Nephron progenitor cell (in vitro differentiated cells): Measurements from ENCODE around the gene TCAP.

Source experiments
- DNase-seq: peaks from one replicate; pipeline ENCODE4 v3.0.0; 2021
- H3K27ac Mint-ChIP-seq: 2 replicates; pipeline ENCODE4 v1.8.0; 2021; ENCODE audit warnings: mild to moderate bottlenecking, moderate library complexity, mixed read lengths
- H3K27me3 Mint-ChIP-seq: 2 replicates; pipeline ENCODE4 v1.8.0; 2021; ENCODE audit warnings: mild to moderate bottlenecking, low read depth, mixed read lengths; ENCODE audit not compliant: poor library complexity
- H3K36me3 Mint-ChIP-seq: 2 replicates; pipeline ENCODE4 v1.8.0; 2021; ENCODE audit warnings: low read depth, mixed read lengths
- H3K4me1 Mint-ChIP-seq: 2 replicates; pipeline ENCODE4 v1.8.0; 2021; ENCODE audit warnings: mixed read lengths
- H3K4me3 Mint-ChIP-seq: 2 replicates; pipeline ENCODE4 v1.8.0; 2021; ENCODE audit warnings: mild to moderate bottlenecking, moderate library complexity, mixed read lengths
- H3K9me3 Mint-ChIP-seq: 2 replicates; pipeline ENCODE4 v1.8.0; 2021; ENCODE audit warnings: mild to moderate bottlenecking, moderate library complexity, mixed read lengths
- CTCF ChIP-seq: fragments of 200-600 bp; sonication (generic); IDR thresholded peaks from 2 replicates; pipeline ENCODE4 v1.5.0; 2021; ENCODE audit warnings: antibody characterized with exemption

TCAP gene

GRCh38 chr17:39674702-39675389 lies 9.7 kb downstream of the TCAP start:
- H3K4me3 Mint-ChIP-seq = no peak overlapping the region
- no peaks in the 10 kb centered on the region for H3K9me3 Mint-ChIP-seq
- no peak for TF ChIP-seq CTCF
- H3K27ac Mint-ChIP-seq = peak overlapping the region; percentile 87
- H3K36me3 Mint-ChIP-seq = no peaks in the 10 kb centered on the region
- DNase-seq = no peak
- peaks cover 34% of the 10 kb centered on the region for H3K4me1 Mint-ChIP-seq
- H3K27me3 Mint-ChIP-seq = peaks cover 7% of the 10 kb centered on the region

- DNase-seq = no peak
- Mint-ChIP-seq H3K4me3 (no peak overlapping the region), H3K4me1 (peaks cover 34% of the 10 kb centered on the region), H3K36me3 (no peaks in the 10 kb centered on the region), H3K9me3 (no peaks in the 10 kb centered on the region), H3K27me3 (peaks cover 2% of the 10 kb centered on the region), H3K27ac (peak overlapping the region; percentile 87)
- no peak for TF ChIP-seq CTCF
Measured at GRCh38 chr17:39675390-39676082, 10.4 kb downstream of the TCAP start.

GRCh38 chr17:39676198-39676819 lies 11.2 kb downstream of the TCAP start:
- no peak for TF ChIP-seq CTCF
- Mint-ChIP-seq H3K36me3 (no peaks in the 10 kb centered on the region), H3K27ac (no peak overlapping the region), H3K9me3 (no peaks in the 10 kb centered on the region), H3K4me1 (peaks cover 34% of the 10 kb centered on the region), H3K4me3 (no peak overlapping the region), H3K27me3 (peaks cover 4% of the 10 kb centered on the region)
- no peak for DNase-seq

- Mint-ChIP-seq H3K27ac (no peak overlapping the region), H3K4me1 (peaks cover 34% of the 10 kb centered on the region), H3K36me3 (no peaks in the 10 kb centered on the region), H3K27me3 (peaks cover 4% of the 10 kb centered on the region), H3K9me3 (no peaks in the 10 kb centered on the region), H3K4me3 (no peak overlapping the region)
- TF ChIP-seq CTCF = no peak
- DNase-seq = no peak
Measured at GRCh38 chr17:39677072-39677471, 11.9 kb downstream of the TCAP start.

GRCh38 chr17:39677542-39678339 lies 12.6 kb downstream of the TCAP start:
- no peak overlapping the region for H3K4me3 Mint-ChIP-seq
- no peak for TF ChIP-seq CTCF
- H3K9me3 Mint-ChIP-seq = no peaks in the 10 kb centered on the region
- peaks cover 34% of the 10 kb centered on the region for H3K4me1 Mint-ChIP-seq
- H3K36me3 Mint-ChIP-seq = no peaks in the 10 kb centered on the region
- H3K27ac Mint-ChIP-seq = no peak overlapping the region
- peaks cover 4% of the 10 kb centered on the region for H3K27me3 Mint-ChIP-seq
- DNase-seq = no peak
